NCI-H446 (cell line): ENCODE results near the gene TAF11L12.
"Not testable (repeated sequence)": the region's sequence is repeated elsewhere in the genome, so short reads cannot be mapped to it uniquely, and the experiment has no call there.

ENCODE experiments used
- DNase-seq, 2 experiments: peaks; one replicate each; lab custom pipeline; 2025; lab: John Stamatoyannopoulos, UW

The TAF11L12 gene

DNA sequence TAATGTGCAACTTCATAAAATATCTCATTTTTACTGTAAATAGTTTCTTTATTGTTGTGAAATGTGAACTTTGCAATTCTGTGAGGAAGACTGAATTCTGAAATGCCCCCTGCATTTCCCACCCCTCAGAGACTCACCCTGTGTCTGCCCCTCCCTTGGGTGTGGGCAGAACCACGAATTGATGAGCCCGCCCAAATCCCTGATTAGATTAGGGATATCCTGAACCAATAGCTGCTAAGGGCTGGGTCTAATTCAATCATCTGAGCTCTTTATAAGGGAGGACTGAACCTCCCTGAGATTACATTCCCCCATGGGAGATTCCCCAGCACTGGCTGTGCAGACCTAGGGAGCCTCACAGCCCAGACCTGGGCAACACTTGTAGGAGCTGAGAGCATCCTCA lies at the start of gene TAF11L12:
Gene TAF11L12, plus strand, starts transcription at position 301 of the 400 bp plus-strand sequence.
- DNase-seq: not testable (repeated sequence)

DNA sequence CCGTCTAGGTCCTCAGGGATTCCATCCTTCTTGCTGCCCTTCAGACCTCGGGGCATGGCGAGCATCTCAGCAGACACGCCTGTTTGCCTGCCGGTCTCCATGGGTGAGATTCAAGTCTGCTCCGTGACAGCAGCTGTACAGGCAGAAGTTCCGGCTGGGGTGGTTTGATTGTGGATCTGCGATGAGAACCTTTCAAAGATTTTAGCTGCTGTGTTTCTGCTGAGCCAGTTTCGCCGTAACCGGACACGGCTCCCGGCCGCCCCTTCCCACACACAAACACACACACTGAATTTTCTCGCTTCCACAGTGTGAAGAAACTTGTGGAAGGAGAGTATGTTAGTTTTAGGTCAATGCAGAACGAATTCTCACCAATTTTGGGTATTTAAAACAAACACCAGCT lies 24.5 kb upstream of the TAF11L12 start, which contains the start of gene TAF11L7:
Gene TAF11L7, minus strand, starts transcription at position 101 of the 400 bp plus-strand sequence.
- DNase-seq: not testable (repeated sequence)

- DNase-seq: not testable (repeated sequence)
These were observed 19.3 kb upstream of the TAF11L12 start, which contains the start of gene TAF11L8 for GRCh38 chr5:17590860-17591259. Gene TAF11L8 (minus strand): TSS chr5:17590960.

DNA sequence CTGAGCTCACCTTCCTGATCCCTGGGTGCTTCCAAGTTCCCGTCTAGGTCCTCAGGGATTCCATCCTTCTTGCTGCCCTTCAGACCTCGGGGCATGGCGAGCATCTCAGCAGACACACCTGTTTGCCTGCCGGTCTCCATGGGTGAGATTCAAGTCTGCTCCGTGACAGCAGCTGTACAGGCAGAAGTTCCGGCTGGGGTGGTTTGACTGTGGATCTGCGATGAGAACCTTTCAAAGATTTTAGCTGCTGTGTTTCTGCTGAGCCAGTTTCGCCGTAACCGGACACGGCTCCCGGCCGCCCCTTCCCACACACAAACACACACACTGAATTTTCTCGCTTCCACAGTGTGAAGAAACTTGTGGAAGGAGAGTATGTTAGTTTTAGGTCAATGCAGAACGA lies 15.9 kb upstream of the TAF11L12 start, which contains the start of gene TAF11L9:
Gene TAF11L9, minus strand, starts transcription at position 140 of the 400 bp plus-strand sequence.
- not testable (repeated sequence) for DNase-seq

GRCh38 chr5:17597728-17598127 lies 12.5 kb upstream of the TAF11L12 start, which contains the start of gene TAF11L10:
Gene TAF11L10 (minus strand): TSS chr5:17597828.
- DNase-seq: not testable (repeated sequence)

GRCh38 chr5:17603880-17604279 lies 6.3 kb upstream of the TAF11L12 start, which contains the start of gene TAF11L11:
Gene TAF11L11 (plus strand): TSS chr5:17604183.
- not testable (repeated sequence) for DNase-seq

DNA sequence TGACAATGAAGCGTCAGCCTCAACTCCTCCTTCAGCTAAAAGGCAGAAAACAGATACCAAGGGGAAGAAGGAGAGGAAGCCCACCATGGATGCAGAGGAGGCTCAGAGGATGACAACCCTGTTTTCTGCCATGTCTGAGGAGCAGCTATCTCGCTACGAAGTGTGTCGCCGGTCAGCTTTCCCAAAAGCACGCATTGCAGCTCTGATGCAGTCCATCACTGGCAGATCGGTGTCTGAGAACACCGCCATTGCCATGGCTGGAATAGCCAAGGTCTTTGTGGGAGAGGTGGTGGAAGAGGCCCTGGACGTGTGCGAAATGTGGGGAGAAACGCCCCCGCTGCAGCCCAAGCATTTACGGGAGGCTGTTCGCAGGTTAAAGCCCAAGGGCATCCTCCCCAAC lies 5.2 kb upstream of the TAF11L12 start:
- DNase-seq: no peak

- DNase-seq: not testable (repeated sequence)
These were observed 2.7 kb upstream of the TAF11L12 start for GRCh38 chr5:17607461-17607860.

DNA sequence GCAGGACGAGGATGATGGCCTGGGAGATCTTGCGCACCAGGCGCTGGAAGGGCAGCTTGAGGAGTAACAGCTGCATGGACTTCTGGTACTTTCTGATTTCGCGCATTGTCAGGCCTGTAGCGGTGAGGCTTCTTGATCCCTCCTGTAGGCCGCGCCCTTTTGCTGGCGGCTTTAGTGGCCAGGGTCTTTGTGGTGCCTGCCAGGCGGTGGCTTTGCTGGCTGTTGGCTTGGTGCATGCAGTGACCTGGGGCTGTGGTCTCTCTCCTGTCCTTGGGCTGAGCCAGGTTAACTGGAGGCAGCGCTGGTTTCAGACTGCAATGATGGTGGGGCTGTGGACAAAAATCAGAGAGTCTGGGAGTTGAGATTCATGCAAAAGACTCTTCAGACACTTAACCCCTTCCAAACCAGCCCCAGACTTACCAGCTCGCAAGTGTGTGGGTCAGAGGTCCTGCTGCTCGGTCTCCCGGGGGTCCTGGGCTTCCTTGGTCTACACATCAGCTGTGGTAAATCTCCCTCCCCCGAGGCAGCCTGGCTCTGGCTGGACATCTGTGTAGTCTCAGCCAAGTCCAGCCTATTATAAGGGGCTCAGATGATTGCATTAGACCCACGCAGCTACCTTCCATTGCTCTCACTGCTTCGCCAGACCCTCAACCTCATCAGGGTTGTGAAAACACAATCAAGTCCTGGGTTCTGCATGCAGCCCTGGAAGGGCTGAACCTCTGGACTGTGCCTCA lies 4.8 kb downstream of the TAF11L12 start:
- no peak for DNase-seq

DNA sequence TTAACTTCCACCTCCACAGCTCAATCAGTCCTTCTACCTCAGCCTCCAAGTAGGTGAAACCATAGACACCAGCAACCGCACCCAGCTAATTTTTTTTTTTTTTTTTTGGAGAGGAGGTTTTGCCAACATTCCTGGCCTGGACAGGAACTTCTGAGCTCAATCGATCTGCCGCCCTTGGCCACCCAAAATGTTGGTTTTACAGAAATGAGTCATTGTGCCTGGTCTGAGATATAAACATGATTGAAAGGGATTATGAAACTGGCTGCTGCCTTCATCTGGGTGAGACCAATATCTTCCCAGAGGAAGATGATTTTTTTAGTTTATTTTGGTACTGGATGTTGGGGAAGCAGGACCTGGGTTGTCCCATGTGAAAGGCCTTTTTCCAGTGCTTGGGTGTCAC lies 9.2 kb downstream of the TAF11L12 start:
- no peak for DNase-seq

DNA sequence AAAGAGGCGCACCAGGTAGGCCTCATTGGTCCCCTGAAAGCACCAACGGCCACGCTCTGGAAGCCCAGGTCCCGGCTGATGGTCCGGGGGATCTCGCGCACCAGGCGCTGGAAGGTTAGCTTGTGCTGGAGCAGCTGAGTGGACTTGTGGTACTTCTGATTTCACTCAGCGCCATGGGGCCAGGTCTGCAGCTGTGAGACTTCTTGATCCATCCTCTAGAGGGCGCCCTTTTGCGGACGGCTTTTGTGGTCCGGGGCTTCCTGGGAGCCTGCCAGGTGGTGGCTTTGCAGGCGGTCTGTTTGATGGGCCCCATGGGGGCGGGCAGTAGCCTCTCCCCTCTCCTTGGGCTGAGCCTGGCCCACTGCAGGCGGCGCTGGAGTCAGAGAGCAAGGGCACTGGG lies 10.4 kb downstream of the TAF11L12 start:
- no peak for DNase-seq

GRCh38 chr5:17625686-17626085 lies 15.5 kb downstream of the TAF11L12 start:
- DNase-seq: no peak

DNA sequence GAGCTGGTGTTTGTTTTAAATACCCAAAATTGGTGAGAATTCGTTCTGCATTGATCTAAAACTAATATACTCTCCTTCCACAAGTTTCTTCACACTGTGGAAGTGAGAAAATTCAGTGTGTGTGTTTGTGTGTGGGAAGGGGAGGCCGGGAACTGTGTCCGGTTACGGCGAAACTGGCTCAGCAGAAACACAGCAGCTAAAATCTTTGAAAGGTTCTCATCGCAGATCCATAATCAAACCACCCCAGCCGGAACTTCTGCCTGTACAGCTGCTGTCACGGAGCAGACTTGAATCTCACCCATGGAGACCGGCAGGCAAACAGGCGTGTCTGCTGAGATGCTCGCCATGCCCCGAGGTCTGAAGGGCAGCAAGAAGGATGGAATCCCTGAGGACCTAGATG lies 21.6 kb downstream of the TAF11L12 start, which contains the start of gene TAF11L13:
Gene TAF11L13, plus strand, starts transcription at position 301 of the 400 bp plus-strand sequence.
- not testable (repeated sequence) for DNase-seq

GRCh38 chr5:17634160-17634559 lies 24.0 kb downstream of the TAF11L12 start, which contains the start of gene TAF11L14:
Gene TAF11L14 (plus strand): TSS chr5:17634460.
- DNase-seq: no peak

DNA sequence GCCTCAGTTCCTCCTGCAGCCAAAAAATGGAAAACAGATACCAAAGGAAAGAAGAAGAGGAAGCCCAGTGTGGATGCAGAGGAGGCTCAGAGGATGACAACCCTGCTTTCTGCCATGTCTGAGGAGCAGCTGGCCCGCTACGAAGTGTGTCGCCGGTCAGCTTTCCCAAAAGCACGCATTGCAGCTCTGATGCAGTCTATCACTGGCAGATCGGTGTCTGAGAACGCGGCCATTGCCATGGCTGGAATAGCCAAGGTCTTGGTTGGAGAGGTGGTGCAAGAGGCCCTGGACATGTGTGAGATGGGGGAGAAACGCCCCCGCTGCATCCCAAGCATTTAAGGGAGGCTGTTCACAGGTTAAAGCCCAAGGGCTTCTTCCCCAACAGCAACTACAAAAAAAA lies 39.0 kb downstream of the TAF11L12 start:
- not testable (repeated sequence) for DNase-seq

DNA sequence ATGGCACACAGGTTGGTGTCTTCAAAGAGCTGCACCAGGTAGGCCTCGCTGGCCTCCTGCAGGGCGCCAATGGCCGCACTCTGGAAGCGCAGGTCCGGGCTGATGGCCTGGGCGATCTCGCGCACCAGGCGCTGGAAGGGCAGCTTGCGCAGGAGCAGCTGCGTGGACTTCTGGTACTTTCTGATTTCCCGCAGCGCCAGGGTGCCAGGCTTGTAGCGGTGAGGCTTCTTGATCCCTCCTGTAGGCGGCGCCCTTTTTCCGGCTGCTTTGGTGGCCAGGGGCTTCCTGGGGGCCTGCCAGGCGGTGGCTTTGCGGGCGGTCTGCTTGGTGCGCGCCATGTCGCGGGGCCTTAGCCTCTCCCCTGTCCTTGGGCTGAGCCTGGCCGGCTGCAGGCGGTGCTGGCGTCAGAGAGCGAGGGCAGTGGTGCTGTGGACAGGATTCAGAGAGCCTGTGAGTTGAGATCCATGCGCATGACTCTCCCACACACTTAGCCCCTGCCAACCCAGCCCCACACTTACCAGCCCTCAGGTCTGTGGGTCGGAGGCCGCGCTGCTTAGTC lies 45.1 kb downstream of the TAF11L12 start:
- not testable (repeated sequence) for DNase-seq

DNA sequence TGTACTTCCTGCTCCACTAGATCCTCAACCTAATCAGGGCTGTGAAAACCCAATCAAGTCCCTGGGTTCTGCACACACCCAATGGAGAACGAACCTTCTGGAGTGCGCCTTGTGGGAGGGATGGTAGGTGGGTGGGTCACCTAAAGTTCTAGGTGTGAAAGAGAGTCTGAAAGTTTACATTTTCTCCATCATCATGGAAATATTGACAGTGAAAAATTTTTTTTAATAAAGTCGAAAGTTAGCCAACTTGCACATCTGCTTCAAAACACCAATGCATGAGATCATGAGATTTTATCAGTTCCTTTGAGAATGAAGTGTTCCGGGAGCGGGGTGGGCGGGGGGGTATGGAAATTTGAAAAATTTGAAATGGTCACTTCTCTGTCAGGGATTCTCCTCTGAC lies 45.7 kb downstream of the TAF11L12 start:
- DNase-seq: no peak
